Parathyroid adenoma (tissue), 2 donors: Measurements from ENCODE around the gene TMEM79.

ENCODE experiments used
- H2AFZ ChIP-seq: fragments of 300-600 bp; sonication (generic); one replicate; pipeline ENCODE4 v1.7.0; 2017; ENCODE audit warnings: antibody characterized with exemption, mild to moderate bottlenecking
- H3K27ac ChIP-seq: fragments of 300-600 bp; sonication (generic); one replicate; pipeline ENCODE4 v1.7.0; 2017
- H3K27me3 ChIP-seq: fragments of 300-600 bp; sonication (generic); one replicate; pipeline ENCODE4 v1.7.0; 2017; ENCODE audit warnings: low read length; ENCODE audit not compliant: control insufficient read depth, insufficient read depth
- H3K36me3 ChIP-seq: fragments of 300-600 bp; sonication (generic); one replicate; pipeline ENCODE4 v1.7.0; 2017; ENCODE audit warnings: low read length; ENCODE audit not compliant: control insufficient read depth, insufficient read depth
- H3K4me1 ChIP-seq: fragments of 300-600 bp; sonication (generic); one replicate; pipeline ENCODE4 v1.7.0; 2017; ENCODE audit warnings: control low read depth
- H3K4me2 ChIP-seq: fragments of 300-600 bp; sonication (generic); one replicate; pipeline ENCODE4 v1.7.0; 2017; ENCODE audit warnings: low read length
- H3K4me3 ChIP-seq: fragments of 300-600 bp; sonication (generic); one replicate; pipeline ENCODE4 v1.7.0; 2017; ENCODE audit warnings: low read depth, low read length
- H3K79me2 ChIP-seq: fragments of 300-600 bp; sonication (generic); one replicate; pipeline ENCODE4 v1.7.0; 2017; ENCODE audit warnings: control low read depth
- H3K9ac ChIP-seq: fragments of 300-600 bp; sonication (generic); one replicate; pipeline ENCODE4 v1.7.0; 2017; ENCODE audit warnings: mild to moderate bottlenecking
- H3K9me3 ChIP-seq: fragments of 300-600 bp; sonication (generic); one replicate; pipeline ENCODE4 v1.7.0; 2017; ENCODE audit warnings: low read length; ENCODE audit not compliant: control insufficient read depth
- TF ChIP-seq, protein P1 (sequence below): fragments of 300-600 bp; sonication (generic); IDR thresholded peaks from one replicate; pipeline ENCODE4 v1.7.0; 2017; ENCODE audit warnings: antibody characterized with exemption, mild to moderate bottlenecking
- donor health status: primary hyperparathyroidism.

The TMEM79 gene

DNA sequence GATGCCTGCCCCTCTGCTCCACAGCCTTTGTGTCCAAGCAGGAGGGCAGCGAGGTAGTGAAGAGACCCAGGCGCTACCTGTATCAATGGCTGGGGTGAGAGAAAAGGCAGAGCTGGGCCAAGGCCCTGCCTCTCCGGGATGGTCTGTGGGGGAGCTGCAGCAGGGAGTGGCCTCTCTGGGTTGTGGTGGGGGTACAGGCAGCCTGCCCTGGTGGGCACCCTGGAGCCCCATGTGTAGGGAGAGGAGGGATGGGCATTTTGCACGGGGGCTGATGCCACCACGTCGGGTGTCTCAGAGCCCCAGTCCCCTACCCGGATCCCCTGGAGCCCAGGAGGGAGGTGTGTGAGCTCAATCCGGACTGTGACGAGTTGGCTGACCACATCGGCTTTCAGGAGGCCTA lies 41.4 kb upstream of the TMEM79 start:
- H3K36me3 ChIP-seq = no peaks in the 10 kb centered on the region
- H3K27ac ChIP-seq = no peak overlapping the region
- no peaks in the 10 kb centered on the region for H3K4me1 ChIP-seq
- no peaks in the 10 kb centered on the region for H3K27me3 ChIP-seq
- TF ChIP-seq, protein P1, sequence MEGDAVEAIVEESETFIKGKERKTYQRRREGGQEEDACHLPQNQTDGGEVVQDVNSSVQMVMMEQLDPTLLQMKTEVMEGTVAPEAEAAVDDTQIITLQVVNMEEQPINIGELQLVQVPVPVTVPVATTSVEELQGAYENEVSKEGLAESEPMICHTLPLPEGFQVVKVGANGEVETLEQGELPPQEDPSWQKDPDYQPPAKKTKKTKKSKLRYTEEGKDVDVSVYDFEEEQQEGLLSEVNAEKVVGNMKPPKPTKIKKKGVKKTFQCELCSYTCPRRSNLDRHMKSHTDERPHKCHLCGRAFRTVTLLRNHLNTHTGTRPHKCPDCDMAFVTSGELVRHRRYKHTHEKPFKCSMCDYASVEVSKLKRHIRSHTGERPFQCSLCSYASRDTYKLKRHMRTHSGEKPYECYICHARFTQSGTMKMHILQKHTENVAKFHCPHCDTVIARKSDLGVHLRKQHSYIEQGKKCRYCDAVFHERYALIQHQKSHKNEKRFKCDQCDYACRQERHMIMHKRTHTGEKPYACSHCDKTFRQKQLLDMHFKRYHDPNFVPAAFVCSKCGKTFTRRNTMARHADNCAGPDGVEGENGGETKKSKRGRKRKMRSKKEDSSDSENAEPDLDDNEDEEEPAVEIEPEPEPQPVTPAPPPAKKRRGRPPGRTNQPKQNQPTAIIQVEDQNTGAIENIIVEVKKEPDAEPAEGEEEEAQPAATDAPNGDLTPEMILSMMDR = no peak
- no peaks in the 10 kb centered on the region for H3K79me2 ChIP-seq
- no peak overlapping the region for H3K9ac ChIP-seq
- no peaks in the 10 kb centered on the region for H3K9me3 ChIP-seq
- no peak overlapping the region for H3K4me2 ChIP-seq
- no peak overlapping the region for H3K4me3 ChIP-seq
- H2AFZ ChIP-seq = no peak overlapping the region

DNA sequence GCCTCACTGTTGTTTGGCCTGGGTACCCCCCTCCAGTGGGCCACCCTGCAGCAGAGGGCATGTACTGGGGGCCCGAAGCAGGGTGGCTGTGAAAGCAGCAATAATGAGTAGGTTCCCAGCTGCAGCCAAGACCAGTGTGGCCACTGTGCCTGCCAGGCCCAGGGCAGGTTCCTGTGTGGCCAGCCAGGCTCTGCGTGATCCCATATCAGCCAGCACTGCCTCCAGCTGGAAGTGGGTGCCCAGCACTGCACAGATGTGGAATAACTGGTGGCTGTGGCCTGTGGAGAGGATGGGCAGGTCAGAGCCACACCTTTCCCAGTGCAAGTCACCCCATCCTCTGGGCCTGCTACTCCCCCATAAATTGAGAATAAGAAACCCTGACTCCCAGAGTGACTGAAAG lies 40.0 kb upstream of the TMEM79 start:
- Histone ChIP-seq H3K4me1 (no peaks in the 10 kb centered on the region), H3K9ac (no peak overlapping the region), H2AFZ (no peak overlapping the region), H3K27me3 (no peaks in the 10 kb centered on the region), H3K9me3 (no peaks in the 10 kb centered on the region), H3K36me3 (no peaks in the 10 kb centered on the region), H3K4me3 (no peak overlapping the region), H3K4me2 (no peak overlapping the region), H3K79me2 (no peaks in the 10 kb centered on the region), H3K27ac (no peak overlapping the region)
- TF ChIP-seq, protein P1 = no peak

DNA sequence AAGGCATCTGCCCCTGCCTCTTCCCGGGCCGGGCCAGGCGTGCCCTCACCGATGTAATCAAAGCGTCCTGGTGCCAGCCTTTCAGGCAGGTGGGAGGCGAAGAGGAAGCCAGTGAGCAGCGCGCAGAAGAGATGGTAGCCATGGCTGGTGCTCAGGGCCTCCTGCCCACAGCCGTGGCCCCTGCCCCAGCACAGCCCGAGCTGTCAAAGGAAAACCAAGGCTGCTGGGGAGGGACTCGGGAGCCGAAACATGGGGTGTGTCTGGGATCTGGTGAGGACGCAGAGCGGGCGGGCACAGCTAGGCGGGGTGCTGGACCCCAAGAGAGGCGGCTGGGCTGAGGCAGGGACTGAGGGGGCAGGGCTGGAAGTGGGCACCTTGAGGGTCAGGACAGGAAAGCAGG lies 39.4 kb upstream of the TMEM79 start:
- no peaks in the 10 kb centered on the region for H3K79me2 ChIP-seq
- no peak overlapping the region for H2AFZ ChIP-seq
- no peaks in the 10 kb centered on the region for H3K36me3 ChIP-seq
- no peaks in the 10 kb centered on the region for H3K9me3 ChIP-seq
- H3K4me2 ChIP-seq = no peak overlapping the region
- H3K4me1 ChIP-seq = no peaks in the 10 kb centered on the region
- no peak overlapping the region for H3K4me3 ChIP-seq
- no peak overlapping the region for H3K9ac ChIP-seq
- H3K27ac ChIP-seq = no peak overlapping the region
- no peaks in the 10 kb centered on the region for H3K27me3 ChIP-seq
- TF ChIP-seq, protein P1 = no peak

DNA sequence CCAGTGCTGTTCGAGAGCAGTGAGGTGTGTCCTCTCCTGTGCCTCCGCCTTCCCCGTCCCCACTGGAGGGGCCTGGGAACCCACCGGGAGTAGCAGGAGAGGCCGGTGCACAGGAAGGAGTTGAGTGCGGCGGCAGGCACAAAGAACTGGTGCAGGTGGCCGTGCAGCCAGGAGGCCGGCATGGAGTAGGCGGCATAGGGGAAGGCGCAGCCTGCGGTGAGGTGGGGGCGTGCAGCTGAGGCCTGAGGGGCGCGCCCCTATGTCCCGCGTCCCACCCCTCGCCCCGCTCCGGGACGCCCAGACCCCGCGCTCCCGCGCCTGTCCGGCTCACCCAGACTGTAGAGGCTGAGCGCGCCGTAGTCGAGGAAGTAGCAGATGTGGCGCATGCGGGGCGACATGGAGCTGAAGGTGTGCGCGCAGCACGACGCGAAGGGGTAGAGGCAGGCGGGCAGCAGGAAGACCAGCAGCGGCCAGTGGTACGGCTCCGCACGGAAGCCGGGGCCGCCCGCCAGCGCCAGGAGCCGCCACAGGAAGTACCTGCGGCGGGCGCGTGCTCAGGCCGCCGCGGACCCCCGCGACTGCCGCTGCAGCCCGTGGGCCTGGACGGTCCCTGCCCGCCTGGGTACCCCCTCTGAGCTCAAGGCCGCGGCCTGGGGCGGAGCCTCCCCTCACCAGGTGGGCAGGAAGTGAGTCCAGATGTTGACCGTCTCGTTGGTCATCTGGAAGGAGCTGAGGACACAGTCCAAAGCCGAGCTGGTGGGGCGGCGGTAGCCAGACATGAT lies 38.5 kb upstream of the TMEM79 start:
- Histone ChIP-seq H3K4me1 (no peaks in the 10 kb centered on the region), H3K9ac (no peak overlapping the region), H3K9me3 (no peaks in the 10 kb centered on the region), H3K27me3 (no peaks in the 10 kb centered on the region), H3K4me3 (peak overlapping the region; percentile 11), H2AFZ (no peak overlapping the region), H3K36me3 (no peaks in the 10 kb centered on the region), H3K79me2 (no peaks in the 10 kb centered on the region), H3K4me2 (peak overlapping the region; percentile 51), H3K27ac (no peak overlapping the region)
- TF ChIP-seq, protein P1 = no peak

DNA sequence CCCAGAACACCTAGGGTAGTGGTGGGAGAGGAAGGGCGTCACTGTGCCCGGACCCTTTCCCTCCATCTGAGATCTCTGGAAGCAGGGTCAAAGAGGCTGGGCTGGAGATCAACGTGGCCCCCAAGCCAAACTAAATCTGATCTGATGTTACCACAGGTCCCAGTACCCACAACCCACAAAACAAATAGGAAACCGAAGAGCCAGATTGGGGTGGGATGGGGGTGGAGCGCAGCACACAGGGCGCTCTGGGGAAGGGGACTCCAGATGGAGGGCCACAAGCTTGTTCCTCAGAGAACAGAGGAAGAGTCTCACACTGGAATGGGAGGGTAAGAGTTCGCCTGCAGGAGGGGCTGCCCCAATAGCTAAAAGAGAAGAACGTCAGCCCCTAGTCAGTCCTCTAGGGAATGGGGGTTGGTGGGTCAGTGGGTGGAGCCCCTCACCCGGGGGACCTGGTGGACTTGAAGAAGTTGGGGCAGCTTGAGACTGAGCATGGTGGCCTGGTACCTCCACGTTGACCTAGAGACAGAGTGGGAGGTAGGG lies 37.8 kb upstream of the TMEM79 start:
- TF ChIP-seq, protein P1 = no peak
- H3K4me2 ChIP-seq = peak overlapping the region; percentile 51
- no peaks in the 10 kb centered on the region for H3K79me2 ChIP-seq
- peaks cover 1% of the 10 kb centered on the region for H3K4me1 ChIP-seq
- no peak overlapping the region for H3K9ac ChIP-seq
- H2AFZ ChIP-seq = no peak overlapping the region
- no peaks in the 10 kb centered on the region for H3K9me3 ChIP-seq
- no peak overlapping the region for H3K27ac ChIP-seq
- no peaks in the 10 kb centered on the region for H3K27me3 ChIP-seq
- no peaks in the 10 kb centered on the region for H3K36me3 ChIP-seq
- no peak overlapping the region for H3K4me3 ChIP-seq
